DMS53 treated with DMSO at 0.1 percent for 48 hours (cell line): ENCODE data around the gene MFSD11.
"Not testable (repeated sequence)": the region's sequence is repeated elsewhere in the genome, so short reads cannot be mapped to it uniquely, and the experiment has no call there.

Experiments
- DNase-seq: peaks from one replicate; lab custom pipeline; 2025; ENCODE audit not compliant: unreplicated experiment; lab: John Stamatoyannopoulos, UW

MFSD11 gene

DNA sequence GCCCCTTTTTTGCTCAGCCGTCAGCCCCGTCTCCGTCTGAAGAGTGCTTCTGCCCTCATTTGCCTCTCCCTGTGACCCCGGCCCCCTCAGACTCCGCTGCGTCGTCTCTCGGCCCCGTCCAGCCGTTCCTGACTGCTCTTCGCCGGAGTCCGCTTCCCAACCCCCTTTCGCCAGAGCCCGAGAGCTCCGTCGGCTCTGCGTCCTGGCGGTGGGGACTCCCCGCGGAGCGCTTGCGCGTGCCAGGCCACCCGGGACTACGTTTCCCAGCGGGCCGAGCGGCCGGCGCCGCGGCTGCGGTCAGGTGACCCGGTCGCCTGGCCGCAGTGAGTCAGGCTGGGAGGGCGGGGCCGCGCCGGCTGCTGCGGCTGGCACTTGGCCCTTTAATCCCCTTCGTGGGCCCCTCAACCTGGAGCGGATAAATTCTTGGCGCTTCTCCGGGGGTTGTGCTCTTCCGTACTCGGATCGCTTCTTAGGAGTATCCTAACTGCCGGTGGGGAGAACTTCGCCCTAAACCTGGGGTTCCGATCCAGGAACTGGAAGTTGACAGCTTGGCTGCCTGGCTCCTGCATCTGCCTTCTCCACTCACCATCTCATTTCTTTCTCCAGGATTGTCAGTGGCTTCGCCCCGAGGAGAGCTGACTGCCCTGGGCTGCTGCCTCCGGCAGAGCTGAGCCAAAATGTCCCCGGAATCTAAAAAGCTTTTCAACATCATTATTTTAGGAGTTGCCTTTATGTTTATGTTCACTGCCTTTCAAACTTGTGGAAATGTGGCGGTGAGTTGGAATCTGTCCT lies at the start of gene MFSD11:
Gene MFSD11 (plus strand): TSS at position 444 of the 792 bp plus-strand sequence. CDS start 234 bp downstream, at position 678.
- peak; percentile 89 for DNase-seq

DNA sequence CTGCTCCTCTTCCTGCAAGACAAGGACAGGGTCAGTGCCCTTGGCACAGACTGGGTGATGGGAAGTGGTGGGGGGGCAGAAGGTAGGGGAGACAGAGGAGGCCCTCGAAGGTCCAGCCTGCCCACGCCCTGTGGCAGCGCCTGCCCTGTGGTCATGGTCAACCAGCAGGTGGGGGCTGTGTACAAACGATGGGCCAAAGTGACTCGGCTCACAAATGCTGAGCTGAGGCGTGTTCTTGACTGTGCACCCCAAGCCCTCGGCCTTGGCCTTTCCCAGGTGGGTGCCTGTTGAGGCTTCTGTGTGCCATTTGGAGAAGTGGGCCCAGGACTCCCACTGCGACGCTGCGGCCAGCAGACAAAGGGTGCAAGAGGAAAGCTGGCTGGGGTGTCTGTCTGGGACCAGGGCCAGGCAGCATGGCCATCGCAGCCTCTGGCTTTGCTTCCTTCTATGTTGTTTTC lies 49.7 kb upstream of the MFSD11 start:
- no peak for DNase-seq

DNA sequence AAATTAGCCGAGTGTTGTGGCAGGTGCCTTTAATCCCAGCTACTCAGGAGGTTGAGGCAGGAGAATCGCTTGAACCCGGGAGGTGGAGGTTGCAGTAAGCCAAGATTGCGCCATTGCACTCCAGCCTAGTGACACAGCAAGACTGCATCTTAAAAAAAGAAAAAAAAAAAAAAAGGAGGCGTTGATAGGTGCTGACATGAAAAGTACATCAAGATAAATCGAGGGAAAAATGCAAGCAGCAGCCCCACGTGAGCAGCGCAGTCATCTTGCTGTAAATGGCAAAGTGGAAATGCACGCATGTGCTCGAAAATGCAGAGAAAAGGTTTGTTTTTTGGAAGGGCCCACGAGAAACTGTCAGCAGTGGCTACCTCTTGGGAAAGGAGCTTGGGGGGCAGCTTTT lies 48.1 kb upstream of the MFSD11 start:
- no peak for DNase-seq

DNA sequence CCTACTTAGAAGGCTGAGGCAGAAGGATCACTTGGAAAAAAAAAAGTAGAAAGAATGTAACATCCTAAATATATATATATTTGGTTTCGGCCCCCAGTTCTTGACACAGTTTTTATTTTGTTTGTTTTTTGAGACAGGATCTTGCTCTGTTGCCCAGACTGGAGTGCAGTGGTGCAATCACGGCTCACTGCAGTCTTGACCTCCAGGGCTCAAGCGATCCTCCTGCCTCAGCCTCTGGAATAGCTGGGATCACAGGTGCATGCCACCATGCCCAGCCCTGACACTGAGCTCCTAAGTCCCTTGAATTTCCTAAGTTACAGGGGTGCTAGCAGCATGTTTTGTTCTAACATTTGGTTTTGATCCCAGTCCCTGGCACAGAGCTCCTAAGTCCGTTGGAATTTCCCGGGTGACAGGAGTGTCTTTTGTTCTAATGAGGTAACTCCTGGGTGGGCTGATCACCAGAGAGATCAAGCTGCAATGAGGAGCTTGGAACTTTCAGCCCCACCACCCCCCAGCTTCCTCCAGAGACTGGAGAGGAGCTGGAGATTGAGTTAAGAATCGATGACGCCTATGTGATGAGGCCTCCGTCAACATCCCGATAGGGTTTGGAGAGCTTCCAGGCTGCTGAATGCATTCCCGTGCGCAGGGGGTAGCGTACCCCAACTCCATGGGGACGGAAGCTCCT lies 47.2 kb upstream of the MFSD11 start:
- no peak for DNase-seq

DNA sequence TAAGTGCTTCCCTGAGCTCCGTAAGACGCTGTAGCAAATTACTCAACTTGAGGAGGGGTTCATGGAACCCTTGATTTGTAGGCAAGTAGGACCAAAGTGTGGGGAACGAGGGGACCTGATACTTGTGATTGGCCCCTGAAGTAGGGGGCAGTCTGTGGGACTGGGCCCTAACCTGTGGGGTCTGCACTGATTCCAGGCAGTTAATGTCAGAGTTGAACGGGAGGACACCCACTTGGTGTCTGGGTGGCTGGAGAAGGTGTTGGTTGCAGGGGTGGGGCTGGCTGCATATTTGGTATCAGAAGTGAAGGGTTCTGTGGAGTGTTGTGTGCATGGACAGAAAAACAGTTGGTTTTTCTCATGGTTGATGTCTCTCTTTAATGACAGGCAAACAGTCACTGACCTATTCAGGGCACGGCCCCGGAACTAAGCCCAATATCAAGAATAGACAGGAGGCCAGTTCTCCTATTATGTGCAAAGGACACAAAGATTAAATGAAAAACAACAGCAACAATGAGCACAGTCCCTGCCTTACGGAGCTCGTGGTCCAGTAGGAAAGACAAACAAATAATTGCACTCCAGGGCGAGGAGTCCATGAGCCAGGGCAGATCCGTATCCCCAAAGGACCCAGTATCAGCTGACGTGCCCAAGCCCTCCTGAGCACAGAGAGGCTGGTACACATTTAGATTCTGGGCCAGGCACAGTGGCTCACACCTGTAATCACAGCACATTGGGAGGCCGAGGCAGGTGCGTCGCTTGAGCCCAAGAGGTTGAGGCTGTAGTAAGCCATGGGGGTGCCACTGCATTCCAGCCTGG lies 46.3 kb upstream of the MFSD11 start:
- no peak for DNase-seq

DNA sequence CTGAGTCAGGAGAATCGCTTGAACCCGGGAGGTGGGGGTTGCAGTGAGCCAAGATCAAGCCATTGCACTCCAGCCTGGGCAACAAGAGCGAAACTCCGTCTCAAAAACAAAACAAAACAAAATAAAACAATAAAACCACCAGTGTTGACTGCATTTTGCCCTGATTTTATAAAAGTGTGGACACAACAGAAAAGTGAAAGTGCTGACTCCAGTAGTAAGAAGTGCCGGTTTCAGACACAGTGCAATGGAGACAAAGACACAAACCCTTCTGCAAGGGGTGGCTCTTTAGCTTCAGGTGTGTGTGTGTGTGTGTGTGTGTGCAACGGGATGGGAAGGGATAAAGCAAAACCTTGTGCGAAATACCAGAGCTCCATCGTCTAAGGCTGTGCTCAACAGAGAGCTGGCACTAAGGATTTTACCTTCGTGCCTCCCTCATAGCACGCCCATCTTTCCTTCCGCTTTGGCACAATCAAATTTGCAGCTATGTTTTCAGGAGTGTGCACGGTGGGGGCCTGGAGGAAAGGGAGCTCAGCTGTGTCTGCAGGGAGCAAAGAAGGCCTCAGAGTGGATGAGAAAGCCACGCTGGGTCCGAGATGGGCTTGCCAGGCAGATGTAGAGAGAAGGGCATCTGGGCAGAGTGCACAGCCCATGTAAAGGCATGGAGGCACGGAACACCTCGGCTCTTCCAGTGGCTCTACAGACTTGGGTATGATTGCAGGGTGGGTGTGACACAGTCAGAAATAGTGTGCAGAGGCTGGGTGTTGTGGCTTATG lies 42.7 kb upstream of the MFSD11 start:
- no peak for DNase-seq

DNA sequence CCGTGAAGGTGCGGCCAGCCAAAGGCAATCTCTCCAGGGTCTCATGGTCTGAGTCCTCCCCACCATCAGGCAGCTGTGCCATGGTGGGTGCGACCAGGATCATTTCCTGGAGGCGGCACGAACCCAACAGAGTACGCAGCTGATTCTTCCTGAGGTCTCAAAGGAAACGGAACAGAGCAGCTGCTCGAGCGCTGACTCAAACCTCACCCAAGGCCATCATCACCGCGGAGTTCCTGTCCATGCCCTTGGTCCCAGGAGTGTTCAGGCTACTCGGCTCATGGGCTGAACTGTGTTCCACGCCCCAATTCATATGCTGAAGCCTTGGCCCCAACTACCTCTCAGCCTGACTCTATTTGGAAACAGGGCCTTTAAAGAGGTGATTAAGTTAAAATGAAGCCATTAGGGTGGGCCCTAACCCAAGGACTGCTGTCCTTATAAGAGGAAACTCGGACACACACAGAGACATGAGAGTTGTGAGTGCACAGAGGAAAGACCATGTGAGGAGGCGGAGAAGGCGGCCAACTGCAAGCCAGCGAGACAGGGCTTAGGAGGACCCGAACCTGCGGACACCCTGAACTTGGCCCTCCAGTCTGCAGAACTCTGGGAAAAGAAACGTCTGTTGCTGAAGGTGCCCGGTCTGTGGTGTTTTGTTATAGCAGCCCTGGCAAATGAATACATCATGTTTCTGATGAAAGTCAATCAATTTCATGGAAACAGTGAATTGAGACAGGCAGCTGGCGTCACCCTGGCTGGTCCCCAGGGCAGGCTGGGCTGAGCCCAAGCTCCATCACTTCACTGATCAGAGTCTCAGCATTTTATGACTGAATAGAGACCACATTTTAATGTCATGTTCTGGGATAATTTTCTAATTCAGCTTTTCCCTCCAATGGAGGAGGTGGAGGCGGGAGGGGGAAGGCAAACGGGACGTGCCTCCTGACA lies 40.9 kb upstream of the MFSD11 start:
- no peak for DNase-seq

DNA sequence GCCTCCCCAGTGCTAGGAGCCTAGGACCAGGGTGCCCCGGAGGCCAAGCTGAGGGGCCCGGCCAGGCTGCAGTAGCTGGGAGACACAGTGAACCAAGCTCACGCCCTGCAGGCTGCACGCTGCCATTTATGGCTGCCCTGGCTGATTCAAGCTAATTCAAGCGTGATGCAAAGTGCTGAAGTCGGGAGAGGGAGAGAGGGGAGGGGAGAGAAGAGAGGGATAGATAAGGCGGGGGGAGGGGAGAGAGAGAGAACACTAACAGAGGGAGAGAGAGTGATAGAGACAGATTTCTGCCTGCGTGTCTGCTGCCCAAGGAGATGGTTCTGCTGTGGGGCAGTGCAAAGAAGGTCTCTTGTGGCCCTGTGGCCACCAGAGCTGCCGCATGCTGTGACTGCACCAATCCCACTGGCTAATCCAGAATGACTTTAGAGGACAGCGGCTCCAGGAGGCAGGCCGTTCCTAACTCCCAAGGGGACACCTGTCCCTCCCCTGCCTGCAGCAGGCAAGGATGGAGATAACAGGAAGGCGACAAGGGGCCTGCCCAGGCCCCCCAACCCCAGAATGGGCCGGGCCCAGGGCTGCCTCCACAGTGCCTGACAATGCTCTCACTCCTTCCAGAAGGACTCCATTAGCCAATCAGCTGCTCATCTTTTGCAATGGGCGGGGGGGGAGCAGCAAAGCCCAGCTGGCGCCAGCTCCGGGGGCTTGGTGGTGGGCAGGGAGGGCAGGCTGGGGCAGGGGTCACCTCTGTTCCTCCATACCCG lies 40.0 kb upstream of the MFSD11 start:
- no peak for DNase-seq

DNA sequence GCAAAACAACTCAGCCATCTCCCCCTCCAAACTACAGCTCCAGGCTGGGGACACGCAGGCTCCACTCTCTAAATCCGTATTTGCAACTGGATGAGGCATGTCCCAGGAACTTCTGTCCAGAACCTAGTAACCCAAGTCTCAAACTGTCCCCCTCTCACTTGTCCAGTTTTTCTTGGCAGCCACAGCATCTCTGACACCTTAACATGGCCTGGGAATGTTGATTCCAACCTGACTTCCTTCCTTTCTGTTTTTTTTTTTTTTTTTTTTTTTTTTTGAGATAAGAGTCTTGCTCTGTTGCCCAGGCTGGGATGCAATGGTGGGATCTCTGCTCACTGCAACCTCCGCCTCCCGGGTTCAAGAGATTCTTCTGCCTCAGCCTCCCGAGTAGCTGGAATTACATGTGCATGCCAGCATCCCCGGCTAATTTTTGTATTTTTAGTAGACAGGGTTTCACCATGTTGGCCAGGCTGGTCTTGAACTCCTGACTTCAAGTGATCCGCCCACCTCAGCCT lies 39.4 kb upstream of the MFSD11 start:
- DNase-seq: not testable (repeated sequence)

DNA sequence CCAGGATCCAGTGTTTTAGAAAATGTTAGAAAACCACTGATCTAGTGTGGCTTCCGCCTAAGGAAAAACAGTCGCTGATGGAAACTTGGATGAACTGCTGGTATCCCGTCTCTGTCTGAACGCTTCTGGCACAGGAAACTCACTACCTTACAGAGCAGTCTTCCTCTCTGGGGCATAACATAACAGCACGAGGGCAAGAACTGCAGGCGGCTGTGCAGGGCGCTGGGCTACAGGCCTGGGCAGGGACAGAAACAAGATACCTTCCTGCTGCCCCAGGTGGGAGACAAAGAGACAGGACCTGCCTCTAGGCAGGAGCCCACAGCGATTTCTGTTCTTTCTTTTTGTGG lies 37.7 kb upstream of the MFSD11 start:
- no peak for DNase-seq

DNA sequence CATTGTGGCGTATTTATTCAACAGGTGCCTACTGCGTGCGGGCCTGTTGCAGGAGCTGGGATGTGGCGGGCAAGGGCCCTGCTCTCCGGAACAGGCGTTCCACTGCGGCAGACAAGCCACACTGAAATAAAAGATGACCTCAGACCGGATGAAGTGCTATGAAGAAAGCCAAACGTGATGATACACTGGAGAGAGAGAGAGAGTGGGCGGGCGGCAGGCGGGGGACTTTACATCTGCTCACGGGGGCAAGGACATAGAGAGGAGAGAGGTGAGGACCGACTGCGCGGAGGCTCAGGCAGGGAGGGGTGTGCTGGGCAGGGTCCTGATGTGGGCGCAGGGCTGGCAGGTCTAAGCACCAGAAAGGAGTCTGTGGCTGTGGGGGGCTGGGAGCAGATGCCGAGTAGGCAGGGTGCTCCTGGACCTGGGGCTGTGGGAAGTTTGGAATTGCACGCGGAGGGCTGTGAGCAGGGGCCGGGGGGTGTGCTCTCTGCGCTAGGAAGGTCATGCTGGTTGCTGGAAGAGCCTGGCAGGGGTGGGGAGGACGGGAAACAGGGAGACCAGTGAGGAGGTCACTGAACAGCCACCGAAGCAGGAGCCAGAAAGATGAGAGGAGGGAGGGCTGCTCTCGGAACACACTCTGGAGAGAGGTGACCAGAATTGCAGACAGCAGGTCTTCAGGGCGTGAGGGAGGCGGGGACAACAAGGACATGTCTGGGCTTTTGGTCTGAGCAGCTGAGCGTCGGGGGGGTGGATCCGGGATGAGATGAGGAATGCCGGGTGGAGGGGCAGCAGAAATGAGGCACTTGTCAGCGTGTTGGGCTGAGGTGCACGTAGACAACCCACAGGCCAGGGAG lies 37.1 kb upstream of the MFSD11 start:
- no peak for DNase-seq

DNA sequence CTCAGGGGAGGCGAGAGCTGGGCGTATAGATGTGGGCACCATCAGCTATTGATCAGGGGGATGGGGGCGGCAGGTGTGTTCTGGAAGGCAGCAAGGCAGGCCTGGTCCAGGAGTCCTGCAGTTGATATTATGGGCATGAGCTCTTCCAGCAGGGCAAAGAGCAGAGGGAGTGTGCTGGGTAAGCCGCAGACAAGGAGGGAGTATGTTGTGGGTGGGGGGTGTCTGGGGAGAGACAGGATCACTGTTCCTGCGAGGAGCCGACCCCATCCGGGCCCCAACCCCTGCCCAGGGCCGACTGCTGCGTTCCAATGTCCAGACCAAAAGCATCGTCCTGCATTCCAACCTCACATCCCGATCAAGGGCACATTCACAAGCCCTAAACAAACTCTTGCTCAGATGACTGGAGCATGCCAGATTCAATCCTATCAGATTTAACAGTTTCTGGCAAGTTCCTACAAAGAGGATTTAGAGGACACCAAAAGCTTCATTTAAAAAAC lies 36.4 kb upstream of the MFSD11 start:
- no peak for DNase-seq

DNA sequence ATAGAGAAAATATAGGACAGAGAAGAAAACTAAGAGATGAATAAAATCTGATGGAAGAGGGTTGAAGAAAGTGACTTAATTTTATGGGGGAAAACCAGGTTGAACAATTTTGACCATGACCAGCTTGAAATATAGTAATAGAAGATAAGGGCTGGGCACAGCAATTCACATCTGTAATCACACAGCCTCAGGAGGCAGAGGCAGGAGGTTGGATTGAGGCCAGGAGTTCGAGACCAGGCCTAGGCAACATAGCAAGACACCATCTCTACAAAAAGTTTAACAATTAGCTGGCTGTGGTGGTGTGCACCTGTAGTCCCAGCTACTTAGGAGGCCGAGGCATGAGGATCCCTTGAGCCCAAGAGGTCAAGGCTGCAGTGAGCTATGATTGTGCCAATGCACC lies 35.8 kb upstream of the MFSD11 start:
- no peak for DNase-seq

DNA sequence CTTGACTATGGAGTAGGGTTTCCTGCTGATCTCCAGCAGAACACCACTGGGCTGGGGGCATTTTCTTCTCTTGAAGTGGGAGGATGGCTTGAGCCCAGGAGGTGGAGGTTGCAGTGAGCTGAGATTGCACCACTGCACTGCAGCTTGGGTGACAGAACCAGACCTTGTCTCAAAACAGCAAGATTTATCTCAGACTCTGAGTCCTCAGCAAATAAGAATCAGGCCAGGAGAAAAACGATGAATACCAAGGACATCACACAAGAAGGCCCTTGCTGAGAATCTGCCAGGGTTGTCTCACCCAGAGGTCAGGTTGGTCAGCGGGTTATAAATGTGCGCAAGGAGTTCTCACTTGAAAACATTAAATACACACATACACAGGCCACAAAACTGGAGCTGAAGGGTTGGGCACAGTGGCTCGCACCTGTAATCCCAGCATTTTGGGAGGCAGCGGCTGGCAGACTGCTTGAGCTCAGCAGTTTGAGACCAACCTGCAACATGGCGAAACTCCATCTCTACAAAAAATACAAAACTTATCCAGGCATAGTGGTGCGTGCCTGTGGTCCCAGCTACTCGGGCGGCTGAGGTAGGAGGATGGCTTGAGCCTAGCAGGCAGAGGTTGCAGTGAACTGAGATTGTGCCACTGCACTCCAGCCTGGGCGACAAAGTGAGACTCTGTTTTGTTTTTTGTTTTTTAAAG lies 34.8 kb upstream of the MFSD11 start:
- DNase-seq: no peak

DNA sequence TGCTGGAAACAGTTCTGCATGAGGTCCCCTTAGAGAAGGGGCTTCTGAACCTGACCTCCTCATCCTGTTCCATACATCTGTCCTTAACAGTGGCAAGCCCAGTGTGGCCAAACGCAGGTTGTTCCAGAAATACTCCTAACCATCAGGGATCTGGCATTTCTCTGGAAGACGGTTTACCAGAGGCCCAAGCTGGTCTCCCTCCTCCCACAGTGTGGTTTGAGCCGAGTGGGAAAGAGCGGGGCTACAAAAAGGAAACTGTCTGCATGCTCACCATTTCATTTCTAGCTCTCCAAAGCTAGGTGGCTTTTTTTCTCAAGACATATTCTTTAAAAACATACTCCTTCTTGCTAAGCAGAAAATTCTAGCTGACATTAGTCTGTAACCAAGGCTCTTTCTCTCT lies 33.1 kb upstream of the MFSD11 start:
- no peak for DNase-seq

DNA sequence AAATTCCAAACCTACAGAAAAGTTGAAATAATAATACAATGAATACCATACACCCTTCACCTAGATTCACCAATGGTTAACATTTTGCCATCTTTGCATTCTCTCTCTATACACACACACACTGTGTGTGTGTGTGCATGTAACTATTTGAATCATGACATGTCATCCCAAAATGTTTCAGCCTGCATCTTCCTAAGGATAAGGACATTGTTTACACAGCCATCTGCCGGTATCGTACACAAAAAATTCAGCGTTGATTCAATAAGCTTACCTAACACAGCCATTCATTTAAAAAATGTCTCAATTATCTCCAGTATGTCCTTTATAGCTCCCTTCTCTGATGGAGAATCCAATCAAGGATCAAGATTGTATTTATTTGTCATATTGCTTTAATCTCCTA lies 31.1 kb upstream of the MFSD11 start:
- no peak for DNase-seq
